ENCODE data around the gene GABBR2.

GABBR2 gene

DNA sequence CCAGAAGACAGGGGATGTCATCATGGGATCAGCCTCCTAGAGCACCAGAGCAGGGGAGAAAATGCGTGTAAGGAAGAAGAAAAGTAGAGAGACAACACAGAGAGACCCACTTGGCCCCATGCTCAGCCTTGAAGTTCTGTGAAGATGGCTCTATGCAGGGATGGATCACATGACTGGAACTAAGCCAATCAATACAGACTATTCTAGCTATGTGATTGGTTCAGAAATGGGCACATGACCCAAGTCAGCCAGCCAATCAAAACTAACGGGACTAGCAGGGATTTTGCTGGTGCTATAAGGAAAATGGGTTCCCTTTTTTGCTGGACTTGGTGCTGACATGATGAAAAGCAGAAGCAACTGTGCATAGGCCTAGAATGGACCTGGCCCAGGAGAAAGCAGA, 280.3 kb downstream of the GABBR2 start:
- no peak for DNase-seq

DNA sequence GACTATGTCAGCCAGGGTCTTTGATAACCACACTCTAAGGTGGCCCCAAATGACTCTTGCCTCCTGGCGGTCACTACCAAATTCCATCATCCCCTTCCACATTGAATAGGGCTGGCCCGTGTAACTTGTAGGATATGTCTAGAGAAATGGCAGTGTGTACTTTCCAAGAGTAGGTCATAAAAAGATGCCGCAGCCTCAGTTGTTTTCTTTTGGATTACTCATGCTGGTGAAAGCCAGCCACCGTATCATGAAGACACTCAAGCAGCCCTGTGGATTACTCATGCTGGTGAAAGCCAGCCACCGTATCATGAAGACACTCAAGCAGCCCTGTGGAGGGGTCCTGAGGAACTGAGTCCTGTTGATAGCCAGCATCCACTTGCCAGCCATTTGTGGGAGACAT, 281.2 kb downstream of the GABBR2 start:
- no peak for DNase-seq

DNA sequence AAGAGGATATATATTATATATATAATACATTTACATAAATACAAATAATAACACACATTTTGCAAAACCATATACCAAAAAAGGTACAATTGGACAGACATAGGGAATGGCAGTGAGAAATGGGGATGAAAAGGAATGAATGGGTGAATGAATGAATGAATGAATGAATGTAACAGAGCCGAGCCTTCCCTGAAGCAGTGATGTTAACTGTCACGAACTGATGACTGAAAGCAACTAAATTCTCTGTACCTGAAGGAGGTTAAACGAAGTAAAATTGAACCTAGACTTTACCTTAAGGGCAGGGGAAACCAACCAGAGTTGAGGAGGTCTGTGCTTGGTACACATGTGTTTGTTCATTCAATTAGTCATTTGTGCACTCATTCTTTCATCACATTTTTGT, 283.7 kb downstream of the GABBR2 start:
- DNase-seq: no peak

DNA sequence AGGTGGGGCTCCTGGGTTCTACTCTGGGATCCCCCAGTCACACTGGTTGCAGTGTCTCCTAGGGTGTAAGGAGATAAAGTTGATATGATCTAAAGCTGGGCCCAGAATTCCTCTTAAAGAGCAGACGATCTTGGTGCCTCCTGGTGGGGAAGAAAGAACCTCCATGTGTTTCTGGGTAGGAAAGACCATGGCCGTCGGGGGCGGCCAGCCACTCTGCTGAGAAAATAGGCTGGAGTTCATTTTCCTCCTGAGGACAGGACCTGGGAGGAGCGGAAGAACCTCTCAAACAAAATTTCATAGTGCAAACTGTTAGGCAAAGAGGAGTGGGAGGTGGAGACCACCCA, 289.5 kb downstream of the GABBR2 start:
- no peak for DNase-seq

DNA sequence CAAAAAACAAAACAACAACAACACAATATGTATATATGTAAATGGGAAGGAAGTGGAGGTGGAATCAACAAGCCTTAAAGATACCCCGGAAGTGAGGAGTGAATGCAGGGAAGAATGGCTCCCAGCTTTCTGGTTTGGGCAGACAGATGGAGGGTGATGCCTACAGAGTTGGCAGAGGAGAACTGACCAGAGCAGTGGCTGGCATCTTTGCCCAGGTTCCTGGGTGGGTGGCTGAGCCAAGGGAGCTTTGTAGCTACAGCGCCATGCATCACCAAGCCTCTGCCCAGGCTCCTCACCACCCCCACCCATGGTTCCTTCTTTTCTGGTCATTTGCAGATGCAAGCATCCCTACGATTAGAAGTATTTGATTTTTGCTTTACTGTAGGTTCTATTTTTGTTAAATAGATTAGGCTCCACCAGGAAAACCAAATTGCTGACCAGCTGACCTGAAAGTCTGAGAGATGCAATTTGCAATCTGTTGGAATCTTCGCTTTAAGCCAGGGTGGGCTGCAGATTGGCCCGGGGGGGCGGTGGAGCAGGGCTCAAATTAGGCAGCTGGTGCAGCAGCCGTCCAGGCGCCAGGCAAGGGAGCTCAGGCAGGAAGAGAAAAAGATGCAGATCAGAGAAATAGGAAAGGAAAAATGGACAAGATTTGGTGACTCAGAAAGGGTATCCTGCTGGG, 290.0 kb downstream of the GABBR2 start:
- no peak for DNase-seq

DNA sequence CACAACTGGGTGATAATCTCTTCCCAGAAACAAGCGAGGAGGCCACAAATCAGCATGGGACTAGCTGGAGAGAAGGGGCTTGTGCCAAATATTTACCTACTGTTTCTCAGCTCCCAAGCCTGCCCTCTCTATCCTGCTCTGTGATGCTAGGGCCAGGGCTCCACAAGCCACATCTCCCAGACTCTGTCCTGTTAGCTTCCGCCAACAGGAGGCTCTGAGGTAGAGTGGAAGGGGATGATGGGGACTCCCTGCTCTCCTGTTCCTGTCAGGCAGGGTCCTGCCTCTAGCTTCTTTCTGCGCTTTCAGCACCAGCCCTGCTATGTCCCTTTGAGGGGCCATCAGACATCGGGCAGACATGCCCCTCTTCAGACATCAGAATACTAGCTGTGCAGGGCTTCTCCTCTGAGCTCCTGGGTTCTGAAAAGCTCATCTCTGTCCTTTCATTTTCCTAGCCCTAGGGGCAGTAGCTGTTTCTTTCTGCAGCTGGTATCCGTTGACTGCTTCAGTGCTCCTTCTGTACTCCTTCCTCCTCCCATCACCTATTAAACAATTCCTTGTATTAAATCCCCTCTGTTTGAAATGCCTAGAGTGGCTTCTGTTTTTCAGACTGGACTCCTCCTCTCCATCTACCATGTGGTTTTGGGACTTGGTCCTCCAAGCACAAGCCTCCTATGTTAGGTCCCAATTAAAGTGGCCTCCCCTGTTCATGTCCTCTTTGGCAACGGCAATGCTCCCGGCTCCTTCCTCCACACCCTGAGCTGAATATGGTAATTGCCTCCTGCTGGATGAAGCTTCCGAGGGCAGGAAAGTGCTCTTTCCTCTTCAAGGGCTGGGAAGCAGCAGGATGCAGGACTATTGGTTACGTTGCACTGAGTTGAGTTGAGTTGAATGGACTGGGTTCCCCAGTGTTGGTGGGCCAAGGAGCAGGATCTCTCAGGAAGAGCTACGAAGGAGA, 292.2 kb downstream of the GABBR2 start:
- DNase-seq: no peak

DNA sequence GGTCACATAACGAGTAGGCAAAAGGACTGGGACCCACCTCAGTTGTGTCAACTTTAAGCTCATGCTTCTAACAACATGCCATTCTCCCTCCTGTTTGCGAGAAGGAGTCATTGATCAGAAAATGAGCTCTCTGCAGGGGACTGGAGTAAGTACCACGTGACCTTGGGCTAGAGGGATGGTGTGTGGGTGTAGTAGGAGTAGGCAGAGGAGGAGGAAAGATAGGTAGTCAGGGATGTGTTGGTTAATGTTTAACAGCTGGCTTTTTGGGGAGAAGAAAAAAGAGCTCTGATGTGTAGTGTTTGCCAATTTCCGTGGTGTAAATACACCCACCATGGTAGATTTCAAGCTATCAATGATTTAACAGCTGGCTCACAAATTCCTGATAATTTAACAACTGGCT, 293.0 kb downstream of the GABBR2 start:
- no peak for DNase-seq

DNA sequence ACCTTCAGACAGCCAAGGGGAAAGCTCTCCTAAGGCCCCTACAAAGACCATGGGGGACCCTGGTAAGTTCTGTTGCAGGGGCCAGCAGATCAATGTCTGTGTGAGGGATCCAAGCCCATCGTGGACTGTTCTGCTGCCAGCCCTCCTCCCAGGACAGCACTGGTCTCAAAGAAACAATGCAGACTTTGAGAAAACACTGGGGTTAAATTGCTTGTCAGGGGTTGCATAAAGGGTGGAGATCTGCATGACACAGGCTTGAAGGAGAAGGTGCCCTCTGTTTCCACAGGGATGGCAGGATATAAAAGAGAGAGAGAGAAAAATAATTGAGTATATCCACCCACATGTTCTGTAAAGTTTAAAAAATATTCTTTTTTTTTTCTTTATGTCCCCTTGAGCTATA, 295.7 kb downstream of the GABBR2 start:
- no peak for DNase-seq

DNA sequence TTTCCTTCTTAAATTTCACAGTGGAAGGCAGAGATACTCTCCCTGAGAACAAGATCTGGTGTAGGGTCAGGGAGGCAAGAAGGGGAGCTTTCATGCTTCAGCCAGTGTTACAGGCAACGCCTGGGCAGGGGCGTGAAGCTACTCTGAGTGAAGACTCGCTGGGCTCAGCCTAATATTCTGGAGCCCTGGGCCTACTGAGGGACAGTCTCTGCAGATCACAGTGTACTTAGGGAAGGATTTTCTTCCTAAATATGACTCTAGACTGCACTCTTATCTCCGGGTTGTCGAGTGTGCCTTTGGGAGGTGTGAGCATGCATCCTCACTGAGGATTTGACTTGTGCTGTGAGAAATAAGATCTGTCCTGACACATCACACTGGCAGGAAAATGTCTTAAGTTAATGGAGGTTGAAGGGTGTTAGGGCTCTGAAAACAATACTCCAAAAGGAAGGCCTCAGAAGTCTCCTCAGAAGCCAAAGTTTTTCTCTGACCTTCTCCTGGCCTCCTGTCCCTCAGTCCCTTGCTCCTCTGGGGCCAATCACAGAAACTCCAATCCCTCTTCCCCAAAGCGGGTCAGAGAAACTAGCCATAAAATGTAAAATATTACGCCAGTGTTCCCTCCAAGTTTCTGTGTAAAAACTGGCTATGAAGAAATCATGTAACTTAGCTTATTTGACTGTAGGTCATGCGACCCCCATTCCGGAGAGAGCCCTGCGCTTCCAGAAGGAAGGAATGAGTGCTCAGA, 296.5 kb downstream of the GABBR2 start:
- DNase-seq: no peak

DNA sequence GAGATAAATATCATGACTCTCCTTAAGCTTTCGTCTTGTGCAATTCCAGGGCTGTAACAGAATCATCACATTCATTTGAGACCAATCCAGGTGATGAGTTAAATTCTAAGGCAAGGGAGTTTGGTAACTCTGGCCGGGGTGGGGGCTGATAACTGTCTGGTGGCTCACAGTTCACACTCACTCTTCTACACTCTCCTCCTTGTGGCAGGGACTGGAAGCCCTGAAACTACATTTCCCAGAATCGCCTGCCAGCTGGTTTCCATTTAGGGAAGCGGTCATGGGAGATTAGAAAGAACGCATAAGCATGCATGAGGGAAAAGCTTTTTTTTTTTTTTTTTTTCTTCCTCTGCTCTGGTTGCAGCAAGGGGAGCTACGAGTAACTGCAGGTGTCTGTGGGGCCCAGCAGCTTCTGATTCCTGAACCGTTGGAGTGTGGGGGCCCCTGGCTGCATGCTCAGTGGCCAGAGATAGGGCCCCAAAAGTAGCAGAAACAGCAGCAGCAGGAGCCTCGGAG, 298.5 kb downstream of the GABBR2 start:
- peak; percentile 2 to 20 for DNase-seq

DNA sequence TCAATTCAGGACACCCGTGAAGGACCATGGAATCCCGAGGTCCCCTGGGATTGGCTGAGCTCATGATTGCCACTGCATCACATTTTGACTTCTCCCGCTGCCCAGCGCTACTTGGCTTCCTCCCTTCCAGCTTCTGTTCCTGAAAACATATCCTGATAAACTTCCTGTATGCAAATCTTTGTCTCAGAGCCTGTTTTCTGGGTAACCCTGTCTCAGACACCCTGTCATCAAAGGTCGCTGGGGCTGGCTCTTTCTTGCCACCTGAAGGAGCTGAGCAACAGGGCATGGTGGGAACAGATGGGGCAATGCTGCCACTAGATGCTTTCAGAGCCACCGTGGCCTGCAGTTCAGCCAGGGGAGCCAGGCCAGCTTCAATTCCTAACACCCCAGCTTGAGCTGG, 299.0 kb downstream of the GABBR2 start:
- DNase-seq: no peak

DNA sequence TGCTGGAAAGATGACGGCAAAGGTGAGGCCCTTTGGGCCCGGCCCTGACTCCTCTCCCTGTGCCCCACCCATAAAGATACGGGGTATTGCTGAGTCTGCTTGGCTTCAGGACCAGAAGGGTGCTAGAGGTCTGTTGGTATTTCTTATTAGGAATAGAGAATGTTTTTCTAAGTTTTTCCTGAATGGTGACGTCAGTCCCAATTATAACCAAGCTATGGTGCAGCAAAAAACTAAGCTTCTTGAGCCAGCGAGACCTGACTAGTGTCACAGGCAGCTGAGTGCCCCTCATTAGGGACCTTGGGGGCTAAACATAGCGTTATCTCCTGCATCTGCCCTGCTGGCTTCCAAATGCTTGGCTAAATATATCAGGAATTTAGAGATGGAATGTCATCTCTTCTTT, 302.3 kb downstream of the GABBR2 start:
- DNase-seq: no peak

DNA sequence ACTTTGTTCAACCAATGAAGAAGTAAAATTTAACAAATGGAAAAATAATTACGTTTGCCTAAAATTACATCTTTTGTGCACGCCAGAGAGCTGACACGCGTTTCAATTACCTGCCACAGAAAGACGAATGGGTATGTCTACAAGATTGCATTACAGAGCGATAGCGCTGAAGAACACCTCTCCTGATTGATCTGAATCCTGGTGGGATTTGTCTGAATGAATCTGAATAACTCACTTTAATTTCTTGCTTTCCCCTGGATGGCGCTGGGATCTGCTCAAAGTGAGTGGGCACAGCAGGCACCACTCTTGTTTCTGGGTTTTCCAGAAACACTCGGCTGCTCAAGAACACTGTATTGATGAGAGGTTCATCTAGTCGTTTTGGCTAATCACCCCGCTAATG, 304.5 kb downstream of the GABBR2 start:
- no peak for DNase-seq

DNA sequence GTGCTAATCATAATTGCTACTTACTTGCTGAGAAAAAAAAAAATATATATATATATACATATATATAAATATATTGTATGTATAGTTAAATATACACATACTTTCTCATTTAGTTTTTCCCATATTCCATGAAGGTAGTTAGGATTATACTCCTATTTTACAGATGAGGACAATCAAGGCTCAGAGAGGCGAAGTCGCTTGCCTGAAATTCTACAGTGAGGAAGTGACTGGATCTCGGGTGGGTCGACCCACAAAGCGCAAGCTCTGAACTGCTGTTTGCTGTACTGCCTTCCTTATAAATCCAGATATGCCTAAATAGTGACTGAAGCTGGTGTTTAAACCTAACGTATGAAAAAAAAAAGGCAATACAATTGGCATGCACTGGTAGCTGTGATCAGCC, 305.0 kb downstream of the GABBR2 start:
- no peak for DNase-seq

DNA sequence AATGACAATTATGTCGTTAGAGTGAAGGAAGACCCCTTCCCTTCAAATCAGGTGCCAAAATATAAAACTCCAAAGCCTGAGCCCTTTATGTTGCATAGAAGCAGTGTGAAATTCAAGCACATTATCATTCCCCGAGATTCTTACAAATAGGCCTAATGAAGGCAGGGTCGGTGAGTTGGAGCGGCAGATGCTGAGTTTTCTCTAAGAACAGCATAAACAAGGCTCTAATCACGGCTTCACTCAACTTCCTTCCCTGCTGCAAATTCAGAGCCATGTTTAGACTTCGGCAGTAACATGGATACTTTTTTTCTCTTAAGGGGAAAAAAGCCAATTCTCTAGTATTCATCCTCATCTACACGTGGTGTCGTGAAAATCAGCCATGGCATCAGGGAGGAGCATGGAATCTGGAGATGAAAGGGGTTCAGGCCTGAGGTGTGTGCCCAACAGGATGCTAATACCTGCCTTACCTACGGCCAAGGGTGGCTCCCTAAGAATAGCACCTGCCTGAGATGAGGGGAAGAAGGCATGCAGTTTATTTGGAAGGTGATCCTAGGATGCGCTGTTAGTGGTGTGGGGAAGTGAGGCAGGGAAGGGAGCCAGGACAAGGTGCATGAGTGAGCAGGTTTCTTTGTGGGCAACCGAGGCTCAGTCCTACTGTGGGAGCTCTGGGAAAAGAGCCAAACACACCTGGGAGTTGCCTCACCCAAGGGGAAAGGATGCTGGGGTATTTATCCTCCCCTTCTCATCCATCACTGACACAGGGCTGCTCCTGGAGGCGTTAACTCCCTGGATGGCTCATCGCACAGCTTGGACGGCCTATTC, 306.5 kb downstream of the GABBR2 start:
- DNase-seq: no peak

DNA sequence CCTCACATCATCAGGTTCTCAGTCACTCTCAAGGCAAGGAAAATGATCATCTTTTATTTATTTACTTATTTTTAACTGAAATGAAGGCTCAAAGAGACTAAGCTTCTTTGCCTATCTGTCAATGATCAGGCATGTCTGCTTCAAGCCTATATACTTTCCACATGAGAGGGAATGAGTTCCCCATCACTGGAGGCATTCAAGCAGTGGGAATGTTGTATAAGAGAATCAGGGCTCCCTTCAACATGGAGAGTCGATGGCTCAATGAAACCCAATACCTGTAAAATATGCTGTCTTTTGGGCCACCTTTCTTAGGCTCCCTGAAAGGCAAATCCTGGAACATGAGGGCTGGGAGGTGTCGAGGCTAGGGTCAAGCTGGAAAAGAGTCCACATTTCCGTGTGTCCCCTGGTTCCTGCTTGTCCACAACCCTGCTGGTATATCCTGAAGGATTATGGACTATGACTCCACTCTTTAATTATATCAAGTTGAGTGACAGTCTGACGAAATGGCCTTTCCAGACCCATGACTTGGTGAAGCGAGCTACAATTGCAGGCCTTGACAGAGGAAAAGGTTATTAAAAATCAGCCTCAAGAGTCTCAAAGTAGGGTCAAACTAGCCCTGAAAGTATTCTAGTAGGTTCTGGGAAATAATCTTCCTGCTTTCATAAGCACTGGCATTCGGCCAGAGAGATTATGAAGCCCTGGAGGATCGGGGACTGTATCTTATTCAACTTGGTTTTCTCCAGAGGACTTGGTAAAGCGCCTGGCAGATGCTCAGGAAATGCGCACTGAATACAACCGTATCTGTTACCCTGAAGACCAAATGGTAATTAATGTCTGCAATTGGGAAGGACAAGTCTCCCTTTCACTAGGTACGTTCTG, 307.4 kb downstream of the GABBR2 start:
- no peak for DNase-seq

DNA sequence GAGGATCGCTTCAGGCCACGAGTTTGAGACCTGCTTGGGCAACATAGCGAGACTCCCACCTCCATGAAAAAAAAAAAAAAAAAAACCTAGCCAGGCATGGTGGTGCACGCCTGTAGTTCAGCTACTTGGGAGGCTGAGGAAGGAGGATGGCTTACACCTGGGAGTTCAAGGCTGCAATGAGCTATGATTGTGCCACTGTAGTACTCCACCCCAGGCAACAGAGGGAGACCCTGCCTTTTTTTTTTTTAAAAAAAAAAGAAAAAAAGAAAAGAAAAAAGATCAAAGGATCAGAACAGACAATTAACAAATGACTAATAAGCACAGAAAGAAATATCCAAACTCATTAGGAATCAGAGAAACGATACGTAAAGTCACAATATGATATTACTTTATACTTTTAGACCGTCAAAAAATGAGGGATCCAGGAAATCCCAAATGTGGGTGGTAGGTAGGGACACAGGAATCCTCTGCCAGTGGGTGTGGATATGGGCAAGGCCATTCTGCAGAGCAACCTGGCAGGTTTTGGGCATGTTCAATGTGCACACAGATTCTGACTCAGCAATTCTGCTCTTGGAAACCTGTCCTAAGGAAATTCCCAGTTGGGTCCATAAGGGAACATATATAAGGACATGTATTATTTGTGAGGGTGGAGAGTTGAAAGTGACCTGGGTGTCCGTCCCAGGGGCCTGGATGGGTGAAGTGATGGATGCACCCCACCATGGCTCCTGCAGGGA, 308.6 kb downstream of the GABBR2 start:
- no peak for DNase-seq

DNA sequence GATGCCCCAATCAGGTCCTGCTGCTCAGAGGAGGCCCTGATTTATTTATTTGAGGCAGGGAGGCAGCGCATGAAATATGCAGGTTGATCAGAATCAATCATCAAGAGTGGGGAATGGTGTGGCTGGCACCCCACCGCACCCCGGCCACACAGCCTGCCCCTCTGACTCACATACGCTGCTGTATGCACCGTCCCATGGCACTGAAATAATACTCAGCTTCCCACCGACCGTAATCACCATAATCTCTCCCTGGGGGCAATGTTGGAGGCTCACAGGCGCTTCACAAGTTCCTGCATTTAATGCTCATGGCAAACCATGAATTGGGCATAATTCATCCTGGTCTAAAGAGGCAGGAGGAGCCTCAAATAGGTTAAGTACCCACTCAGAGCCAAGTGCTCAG, 312.1 kb downstream of the GABBR2 start:
- no peak for DNase-seq

DNA sequence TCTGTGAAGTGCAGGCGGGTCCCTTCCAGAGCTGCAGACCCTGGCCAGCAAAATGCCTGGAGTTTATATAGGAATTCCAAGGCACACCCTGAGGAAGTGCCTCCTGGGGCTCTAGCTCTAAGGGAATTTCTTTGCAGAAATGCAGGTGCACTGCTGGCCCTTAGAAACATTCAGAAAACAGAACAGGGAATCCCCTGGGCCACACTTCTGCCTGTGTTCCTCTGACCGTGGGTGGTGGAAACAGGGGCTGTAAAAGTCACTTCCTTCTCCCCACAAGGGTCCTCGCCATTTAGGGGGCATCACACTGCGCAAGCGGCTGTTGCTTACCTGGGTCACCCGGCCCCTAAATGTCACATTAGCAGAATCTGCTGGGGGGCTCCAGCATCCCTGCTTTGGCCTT, 312.5 kb downstream of the GABBR2 start:
- no peak for DNase-seq

DNA sequence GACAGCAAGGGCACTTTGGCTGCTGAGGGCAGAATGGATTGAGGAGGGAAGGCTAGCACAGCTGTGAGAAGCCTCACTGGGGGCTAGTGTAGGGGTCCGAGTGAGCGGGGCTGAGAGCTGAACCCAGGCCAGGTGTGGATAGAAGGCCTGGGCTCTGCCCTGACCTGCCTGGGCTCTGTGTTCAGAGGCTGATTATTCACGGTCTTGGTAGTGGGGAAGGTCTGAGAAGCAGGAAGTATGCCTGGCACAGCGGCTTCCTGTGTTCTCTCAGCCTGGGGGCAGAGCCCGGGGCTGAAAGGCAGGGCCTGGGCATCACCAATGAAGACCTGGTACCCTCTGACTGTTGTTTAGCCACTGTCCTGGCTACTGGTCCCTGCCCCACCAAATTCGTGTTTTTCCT, 316.9 kb downstream of the GABBR2 start:
- no peak for DNase-seq

DNA sequence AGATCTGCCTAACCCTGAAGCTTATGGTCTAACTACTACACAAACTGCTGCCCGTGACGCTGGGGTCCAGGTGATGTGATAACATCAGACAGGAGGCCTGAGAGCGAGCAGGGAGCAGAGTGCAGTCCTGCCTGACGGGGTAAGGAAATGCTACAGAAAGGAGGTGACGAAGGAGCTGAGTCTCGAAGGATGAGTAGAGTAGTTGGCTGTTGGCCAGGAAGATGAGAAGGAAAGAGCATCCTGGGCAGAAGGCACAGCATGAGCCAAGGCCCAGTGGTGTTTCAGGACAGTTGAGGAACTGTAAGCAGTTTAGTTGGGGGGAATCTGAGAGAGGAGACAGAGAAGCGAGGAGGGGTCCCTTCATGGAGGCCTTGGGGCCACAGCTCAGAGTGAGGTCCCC, 317.3 kb downstream of the GABBR2 start:
- DNase-seq: no peak
